Effector memory CD8-positive, alpha-beta T cell (primary cell): ENCODE data around the gene RXFP1.

Experiments used
- ATAC-seq: fragments of 150-1000 bp; cut with Tn5 transposase; replicated peaks from 2 replicates; pipeline ENCODE4 v1.10.0; 2021; ENCODE audit warnings: mild to moderate bottlenecking, moderate library complexity
- DNase-seq, 3 experiments: peaks; one replicate each; pipeline ENCODE4 v3.0.0; 2021
- H3K27ac Mint-ChIP-seq, 2 donors: one replicate each; pipeline ENCODE4 v1.8.0; 2022; ENCODE audit warnings: mild to moderate bottlenecking in 2 of 2, mixed read lengths in 2 of 2, moderate library complexity in 2 of 2
- H3K27me3 Mint-ChIP-seq, 2 donors: one replicate each; pipeline ENCODE4 v1.8.0; 2022; ENCODE audit warnings: mixed read lengths in 2 of 2
- H3K36me3 Mint-ChIP-seq: one replicate; pipeline ENCODE4 v1.8.0; 2022; ENCODE audit warnings: mild to moderate bottlenecking, moderate library complexity, mixed read lengths; ENCODE audit not compliant: insufficient read depth
- H3K4me1 Mint-ChIP-seq, 2 donors: one replicate each; pipeline ENCODE4 v1.8.0; 2022; ENCODE audit warnings: low read depth in 2 of 2, mixed read lengths in 2 of 2
- H3K4me3 Mint-ChIP-seq, 2 donors: one replicate each; pipeline ENCODE4 v1.8.0; 2022; ENCODE audit warnings: mild to moderate bottlenecking in 2 of 2, mixed read lengths in 2 of 2, moderate library complexity in 2 of 2
- H3K9me3 Mint-ChIP-seq, 2 donors: one replicate each; pipeline ENCODE4 v1.8.0; 2022; ENCODE audit warnings: mixed read lengths in 2 of 2

RXFP1 gene

GRCh38 chr4:158530898-158531297, 9.2 kb downstream of the RXFP1 start:
- Mint-ChIP-seq H3K4me1 (no peaks in the 10 kb centered on the region), H3K4me3 (no peak overlapping the region), H3K9me3 (peaks cover 0 to 3% of the 10 kb centered on the region in 2 donors)

GRCh38 chr4:158532556-158533231, 11.0 kb downstream of the RXFP1 start:
- Mint-ChIP-seq H3K27ac (no peak overlapping the region), H3K36me3 (no peaks in the 10 kb centered on the region), H3K27me3 (peaks cover 0 to 14% of the 10 kb centered on the region in 2 donors), H3K9me3 (peaks cover 0 to 3% of the 10 kb centered on the region in 2 donors), H3K4me3 (no peak overlapping the region), H3K4me1 (no peaks in the 10 kb centered on the region)
- ATAC-seq (no peak), DNase-seq (no peak)

More at GRCh38 chr4:158530898-158531297, 9.2 kb downstream of the RXFP1 start:
- ATAC-seq = no peak
- Mint-ChIP-seq H3K27me3 (peaks cover 0 to 17% of the 10 kb centered on the region in 2 donors), H3K27ac (no peak overlapping the region), H3K36me3 (no peaks in the 10 kb centered on the region)
- DNase-seq = no peak

- peaks cover 0 to 2% of the 10 kb centered on the region in 2 donors for H3K9me3 Mint-ChIP-seq
- H3K4me3 Mint-ChIP-seq = no peak overlapping the region
- peaks cover 0 to 14% of the 10 kb centered on the region in 2 donors for H3K27me3 Mint-ChIP-seq
- ATAC-seq (no peak), DNase-seq (no peak)
- no peaks in the 10 kb centered on the region for H3K4me1 Mint-ChIP-seq
- peaks cover 2% of the 10 kb centered on the region for H3K36me3 Mint-ChIP-seq
- H3K27ac Mint-ChIP-seq = no peak overlapping the region
Measured at GRCh38 chr4:158534727-158535126, 13.0 kb downstream of the RXFP1 start.

GRCh38 chr4:158535130-158535614, 13.5 kb downstream of the RXFP1 start:
- Mint-ChIP-seq H3K9me3 (peaks cover 0 to 2% of the 10 kb centered on the region in 2 donors), H3K27ac (no peak overlapping the region), H3K4me1 (no peaks in the 10 kb centered on the region), H3K27me3 (peaks cover 0 to 14% of the 10 kb centered on the region in 2 donors), H3K36me3 (peaks cover 2% of the 10 kb centered on the region), H3K4me3 (no peak overlapping the region)
- no peak for ATAC-seq
- no peak for DNase-seq

GRCh38 chr4:158536833-158537232, 15.2 kb downstream of the RXFP1 start:
- ATAC-seq (no peak), DNase-seq (no peak)
- H3K27me3 Mint-ChIP-seq = peaks cover 0 to 14% of the 10 kb centered on the region in 2 donors
- no peaks in the 10 kb centered on the region for H3K4me1 Mint-ChIP-seq
- H3K27ac Mint-ChIP-seq = no peak overlapping the region
- no peak overlapping the region for H3K4me3 Mint-ChIP-seq
- peaks cover 2% of the 10 kb centered on the region for H3K36me3 Mint-ChIP-seq
- peaks cover 0 to 2% of the 10 kb centered on the region in 2 donors for H3K9me3 Mint-ChIP-seq

GRCh38 chr4:158538176-158538575, 16.5 kb downstream of the RXFP1 start:
- ATAC-seq (no peak), DNase-seq (no peak)
- Mint-ChIP-seq H3K36me3 (peaks cover 2% of the 10 kb centered on the region), H3K27ac (no peak overlapping the region), H3K4me3 (no peak overlapping the region), H3K27me3 (peaks cover 0 to 5% of the 10 kb centered on the region in 2 donors), H3K9me3 (peaks cover 0 to 2% of the 10 kb centered on the region in 2 donors), H3K4me1 (no peaks in the 10 kb centered on the region)

- Mint-ChIP-seq H3K4me3 (no peak overlapping the region), H3K36me3 (peaks cover 2% of the 10 kb centered on the region), H3K4me1 (no peaks in the 10 kb centered on the region), H3K9me3 (peaks cover 0 to 2% of the 10 kb centered on the region in 2 donors), H3K27ac (no peak overlapping the region), H3K27me3 (peaks cover 0 to 5% of the 10 kb centered on the region in 2 donors)
- DNase-seq = no peak
- no peak for ATAC-seq
Measured at GRCh38 chr4:158538911-158539310, 17.2 kb downstream of the RXFP1 start.

GRCh38 chr4:158540125-158540907, 18.6 kb downstream of the RXFP1 start:
- Mint-ChIP-seq H3K4me3 (no peak overlapping the region), H3K9me3 (no peaks in the 10 kb centered on the region), H3K27me3 (peaks cover 0 to 5% of the 10 kb centered on the region in 2 donors), H3K27ac (no peak overlapping the region), H3K4me1 (no peaks in the 10 kb centered on the region), H3K36me3 (peaks cover 2% of the 10 kb centered on the region)
- DNase-seq (no peak), ATAC-seq (no peak)

GRCh38 chr4:158541506-158541905, 19.8 kb downstream of the RXFP1 start:
- DNase-seq (no peak), ATAC-seq (no peak)
- Mint-ChIP-seq H3K4me1 (no peaks in the 10 kb centered on the region), H3K36me3 (peaks cover 2% of the 10 kb centered on the region), H3K4me3 (no peak overlapping the region), H3K27ac (no peak overlapping the region), H3K9me3 (no peaks in the 10 kb centered on the region), H3K27me3 (peaks cover 0 to 5% of the 10 kb centered on the region in 2 donors)

GRCh38 chr4:158543191-158543590, 21.5 kb downstream of the RXFP1 start:
- no peaks in the 10 kb centered on the region for H3K4me1 Mint-ChIP-seq
- DNase-seq (no peak), ATAC-seq (no peak)
- H3K27me3 Mint-ChIP-seq = peaks cover 0 to 8% of the 10 kb centered on the region in 2 donors
- H3K9me3 Mint-ChIP-seq = no peaks in the 10 kb centered on the region
- H3K27ac Mint-ChIP-seq = no peak overlapping the region
- H3K4me3 Mint-ChIP-seq = no peak overlapping the region
- peaks cover 2% of the 10 kb centered on the region for H3K36me3 Mint-ChIP-seq

- H3K27ac Mint-ChIP-seq = no peak overlapping the region
- no peak overlapping the region for H3K4me3 Mint-ChIP-seq
- no peaks in the 10 kb centered on the region for H3K9me3 Mint-ChIP-seq
- H3K36me3 Mint-ChIP-seq = peaks cover 2% of the 10 kb centered on the region
- ATAC-seq = no peak
- H3K27me3 Mint-ChIP-seq = peaks cover 0 to 8% of the 10 kb centered on the region in 2 donors
- no peaks in the 10 kb centered on the region for H3K4me1 Mint-ChIP-seq
- no peak for DNase-seq
Measured at GRCh38 chr4:158544141-158544540, 22.5 kb downstream of the RXFP1 start.

GRCh38 chr4:158553364-158553763, 31.7 kb downstream of the RXFP1 start:
- Mint-ChIP-seq H3K9me3 (no peaks in the 10 kb centered on the region), H3K27ac (no peak overlapping the region), H3K4me3 (no peak overlapping the region), H3K4me1 (no peaks in the 10 kb centered on the region), H3K36me3 (no peaks in the 10 kb centered on the region), H3K27me3 (peaks cover 25 to 35% of the 10 kb centered on the region in 2 donors)
- no peak for ATAC-seq
- no peak for DNase-seq

- no peak for DNase-seq
- ATAC-seq = no peak
- Mint-ChIP-seq H3K27me3 (peaks cover 5 to 12% of the 10 kb centered on the region in 2 donors), H3K36me3 (no peaks in the 10 kb centered on the region), H3K4me1 (no peaks in the 10 kb centered on the region), H3K27ac (no peak overlapping the region), H3K9me3 (no peaks in the 10 kb centered on the region), H3K4me3 (no peak overlapping the region)
Measured at GRCh38 chr4:158560284-158560683, 38.6 kb downstream of the RXFP1 start.

GRCh38 chr4:158566860-158567259, 45.2 kb downstream of the RXFP1 start:
- no peaks in the 10 kb centered on the region for H3K36me3 Mint-ChIP-seq
- H3K4me1 Mint-ChIP-seq = no peaks in the 10 kb centered on the region
- DNase-seq (no peak), ATAC-seq (no peak)
- H3K9me3 Mint-ChIP-seq = peaks cover 0 to 2% of the 10 kb centered on the region in 2 donors
- H3K27ac Mint-ChIP-seq = no peak overlapping the region
- no peak overlapping the region for H3K4me3 Mint-ChIP-seq
- peaks cover 3 to 12% of the 10 kb centered on the region in 2 donors for H3K27me3 Mint-ChIP-seq
